Measurements from ENCODE around the gene RAB35. TPM values are rescaled to one million over a fixed set of nuclear protein-coding genes. Genes with fewer than 3 reads are reported as not detected.
A peak's percentile ranks its signal among the peaks of the same experiment; 100 is the strongest.

RAB35 gene
- total and polyA plus RNA-seq, 9 of the 15 experiments (the other 6 are each of a cell fraction or from before 2014, with no cell fraction given), result 0.65 to 76.3 (median 38.9) TPM

DNA sequence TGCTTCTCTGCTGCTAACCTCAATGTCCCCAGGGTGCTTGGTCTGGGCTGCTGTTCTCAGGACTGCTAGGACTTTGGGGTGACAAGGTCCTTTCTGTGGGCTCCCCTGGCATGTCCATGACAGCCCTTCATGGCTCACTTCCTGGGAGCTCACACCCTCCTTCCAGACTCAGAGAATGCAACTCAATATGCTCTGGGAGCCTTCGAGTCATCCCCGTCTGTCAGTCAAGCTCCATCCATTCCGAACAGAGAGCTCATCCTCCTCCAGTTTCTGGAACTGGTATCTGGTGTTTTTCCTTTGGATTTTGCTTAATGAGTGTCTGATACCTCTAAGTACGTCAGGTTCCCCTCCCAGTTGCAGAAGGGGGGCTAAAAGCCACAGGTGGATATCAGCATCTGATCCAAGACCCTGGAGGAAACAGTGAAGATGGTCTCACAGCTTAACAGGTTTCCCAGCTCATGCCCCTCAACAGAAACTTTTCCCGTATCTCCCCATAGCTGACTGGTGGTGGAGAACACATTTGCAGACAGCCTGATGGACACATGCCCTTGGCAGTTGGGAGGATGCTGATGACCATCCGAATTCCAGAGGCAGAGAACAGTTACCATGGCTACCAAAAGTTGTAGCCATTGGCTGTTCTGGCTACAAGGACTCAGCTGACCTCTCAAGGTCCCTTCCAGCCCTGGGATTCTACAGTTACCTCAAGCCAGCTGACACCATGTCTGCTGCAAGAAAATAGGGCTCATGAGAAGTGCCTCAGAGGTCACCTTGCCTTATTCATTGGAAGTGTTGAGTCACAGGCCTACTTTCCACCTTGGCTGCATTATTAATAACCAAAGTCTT lies 9.5 kb upstream of the RAB35 start:
- FAIRE-seq, result no peak
- Histone ChIP-seq H2AFZ (ENCODE audit: low read depth, low read length) (no peak overlapping the region), H3K9me3 (replicated peaks; ENCODE audit: control insufficient read depth, insufficient read depth, low read depth, low read length) (no peaks in the 10 kb centered on the region), H3K27ac (ENCODE audit: extremely low read depth, low read depth, low read length) (no peak overlapping the region), H3K4me3 (no peak overlapping the region), H3K4me1 (replicated peaks in 1 of 2; ENCODE audit: control insufficient read depth in 2 of 2, insufficient read depth in 2 of 2, low read length in 2 of 2) (no peaks in the 10 kb centered on the region), H3K4me2 (ENCODE audit: insufficient read depth, low read length) (no peak overlapping the region), H3K27me3 (ENCODE audit: control insufficient read depth in 2 of 2, insufficient read depth in 2 of 2, low read length in 2 of 2) (no peaks in the 10 kb centered on the region), H3K79me2 (ENCODE audit: control insufficient read depth, insufficient read depth, low read length) (no peaks in the 10 kb centered on the region), H3K9ac (ENCODE audit: insufficient read depth in 1 of 2, low read depth in 2 of 2, low read length in 2 of 2) (no peak overlapping the region; a peak in 1 of 4 replicates), H4K20me1 (replicated peaks; ENCODE audit: control insufficient read depth, insufficient read depth, low read length) (peaks cover 5% of the 10 kb centered on the region; the same call in 1 of the 2 replicates), H3K36me3 (ENCODE audit: control insufficient read depth, insufficient read depth, low read length) (peaks cover 46% of the 10 kb centered on the region), H3K9me1 (ENCODE audit: control insufficient read depth, insufficient read depth, low read length) (no peaks in the 10 kb centered on the region)
- ChIA-PET CTCF (ENCODE audit: low intra/inter-chr PET ratio) (no interaction called here), POLR2A (interaction anchor here (0.6 to 3.3 kb wide), 13 partner anchors 9 to 166 kb away, joined by 3 to 27 read pairs (median 4); partner anchors contain the start of genes GCN1, PXN, RAB35 and RNU4-2)
- BruUV-seq (replicated peaks), result no TSS peak
- in situ Hi-C loops (cut with MboI) (no loop called here), intact Hi-C loops (cut with micrococcal nuclease) (no loop called here)
- 63% methylated on average over 6 of the region's 6 CpGs for WGBS (ENCODE audit: insufficient coverage, low coverage, missing lambda C conversion rate)
- peak; percentile 19 for ATAC-seq
- DNase-seq (ENCODE audit: extremely low read depth in 1 of 4, low spot score in 3 of 4), result no peak
- peak; percentile 86 for TF ChIP-seq CTBP1 (IDR thresholded peaks at IDR 0.05; ENCODE audit: borderline replicate concordance)
- TF ChIP-seq SUPT5H (IDR thresholded peaks at IDR 0.05), result peak; percentile 47
- no peak for TF ChIP-seq SMARCA5 (IDR thresholded peaks at IDR 0.05)
- TF ChIP-seq, protein P1, sequence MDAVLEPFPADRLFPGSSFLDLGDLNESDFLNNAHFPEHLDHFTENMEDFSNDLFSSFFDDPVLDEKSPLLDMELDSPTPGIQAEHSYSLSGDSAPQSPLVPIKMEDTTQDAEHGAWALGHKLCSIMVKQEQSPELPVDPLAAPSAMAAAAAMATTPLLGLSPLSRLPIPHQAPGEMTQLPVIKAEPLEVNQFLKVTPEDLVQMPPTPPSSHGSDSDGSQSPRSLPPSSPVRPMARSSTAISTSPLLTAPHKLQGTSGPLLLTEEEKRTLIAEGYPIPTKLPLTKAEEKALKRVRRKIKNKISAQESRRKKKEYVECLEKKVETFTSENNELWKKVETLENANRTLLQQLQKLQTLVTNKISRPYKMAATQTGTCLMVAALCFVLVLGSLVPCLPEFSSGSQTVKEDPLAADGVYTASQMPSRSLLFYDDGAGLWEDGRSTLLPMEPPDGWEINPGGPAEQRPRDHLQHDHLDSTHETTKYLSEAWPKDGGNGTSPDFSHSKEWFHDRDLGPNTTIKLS (IDR thresholded peaks at IDR 0.05; ENCODE audit: borderline replicate concordance, low read depth), result no peak
- TF ChIP-seq, protein P2, sequence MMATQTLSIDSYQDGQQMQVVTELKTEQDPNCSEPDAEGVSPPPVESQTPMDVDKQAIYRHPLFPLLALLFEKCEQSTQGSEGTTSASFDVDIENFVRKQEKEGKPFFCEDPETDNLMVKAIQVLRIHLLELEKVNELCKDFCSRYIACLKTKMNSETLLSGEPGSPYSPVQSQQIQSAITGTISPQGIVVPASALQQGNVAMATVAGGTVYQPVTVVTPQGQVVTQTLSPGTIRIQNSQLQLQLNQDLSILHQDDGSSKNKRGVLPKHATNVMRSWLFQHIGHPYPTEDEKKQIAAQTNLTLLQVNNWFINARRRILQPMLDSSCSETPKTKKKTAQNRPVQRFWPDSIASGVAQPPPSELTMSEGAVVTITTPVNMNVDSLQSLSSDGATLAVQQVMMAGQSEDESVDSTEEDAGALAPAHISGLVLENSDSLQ (IDR thresholded peaks at IDR 0.05), result peak; percentile 51
- TF ChIP-seq, protein P3, sequence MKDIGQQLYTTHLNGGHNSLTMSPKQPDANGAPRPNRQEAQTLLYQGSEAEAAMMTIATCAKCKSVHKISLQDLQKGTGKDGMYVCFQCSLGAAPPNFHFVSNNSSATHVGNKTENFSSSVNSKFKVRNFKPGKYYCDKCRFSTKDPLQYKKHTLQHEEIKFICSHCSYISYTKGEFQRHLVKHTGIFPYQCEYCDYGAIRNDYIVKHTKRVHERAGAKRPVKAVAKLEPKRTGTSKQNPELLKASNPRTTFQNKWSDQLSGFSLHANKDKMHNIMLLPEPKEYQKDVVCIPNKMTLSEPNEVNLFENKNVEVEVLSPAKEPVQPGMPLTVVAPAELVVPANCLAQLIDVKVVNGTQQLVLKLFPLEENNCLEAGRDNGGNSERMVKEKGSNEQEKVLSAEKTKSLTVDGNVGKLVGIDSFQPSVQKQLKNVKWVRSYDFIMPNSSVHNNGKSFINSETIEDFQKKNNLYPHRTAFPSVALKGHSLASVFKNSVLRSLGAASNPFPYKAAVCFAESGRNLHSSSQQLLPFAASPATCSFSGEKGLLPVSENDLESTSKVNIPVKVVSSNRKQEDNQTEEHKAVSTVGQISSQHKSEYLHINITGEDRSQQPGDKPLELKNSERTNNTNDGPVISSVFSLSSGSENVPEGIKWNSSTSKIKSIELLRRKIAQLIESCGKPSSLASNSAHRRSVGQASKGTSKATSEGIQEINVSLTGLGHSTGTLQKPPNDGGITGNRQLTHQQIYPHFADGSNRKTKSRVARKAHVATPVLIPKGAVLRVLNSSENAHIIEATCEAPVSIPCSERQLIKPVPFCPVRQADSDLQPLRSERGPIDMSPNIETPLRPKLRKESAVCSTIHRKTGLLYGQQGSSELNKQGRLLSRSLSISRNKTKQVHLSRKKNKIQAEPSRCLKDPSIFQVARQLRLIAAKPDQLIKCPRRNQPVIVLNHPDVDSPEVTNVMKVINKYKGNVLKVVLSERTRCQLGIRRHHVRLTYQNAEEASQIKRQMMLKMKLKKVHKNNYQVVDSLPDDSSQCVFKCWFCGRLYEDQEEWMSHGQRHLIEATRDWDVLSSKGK (CRISPR knock-in tag; IDR thresholded peaks at IDR 0.05), result no peak
- TF ChIP-seq HEY1 (CRISPR knock-in tag; IDR thresholded peaks at IDR 0.05; ENCODE audit: borderline replicate concordance), result no peak
- TF ChIP-seq KDM1A (IDR thresholded peaks at IDR 0.05), result peak; percentile 11 to 35; a peak in 1 of 4 replicates
- TF ChIP-seq TAF15 (IDR thresholded peaks at IDR 0.05; ENCODE audit: low read depth, low read length), result no peak
- no peak for TF ChIP-seq NR2C2 (CRISPR knock-in tag; IDR thresholded peaks at IDR 0.05)
- no peak for TF ChIP-seq NR2C2 (tag; IDR thresholded peaks at IDR 0.05)
- no peak for TF ChIP-seq HDAC6 (IDR thresholded peaks at IDR 0.05; ENCODE audit: low read depth, low read length)
- TF ChIP-seq POLR2AphosphoS5 (IDR thresholded peaks at IDR 0.05; ENCODE audit: control insufficient read depth, insufficient read depth, low read depth, low read length), result peak; percentile 48; the same call in 1 of the 2 replicates
- peak; percentile 18 for TF ChIP-seq POLR2B (IDR thresholded peaks at IDR 0.05; ENCODE audit: low read depth, partially characterized antibody)
- TF ChIP-seq CHCHD3 (CRISPR knock-in tag; IDR thresholded peaks at IDR 0.05), result no peak
- no peak for TF ChIP-seq L3MBTL2 (IDR thresholded peaks at IDR 0.05)
- TF ChIP-seq SIN3A (IDR thresholded peaks at IDR 0.05; ENCODE audit: borderline replicate concordance in 2 of 2, control insufficient read depth in 1 of 2, low read depth in 2 of 2, low read length in 2 of 2), result no peak
